PFSK-1 (cell line): Measurements from ENCODE around the gene BORCS8.

Experiments
- POLR2AphosphoS5 ChIP-seq: IDR thresholded peaks from 2 replicates; pipeline ENCODE4 v1.6.1; 2012; ENCODE audit warnings: low read depth, mild to moderate bottlenecking, control low read depth, low read length, moderate library complexity
- TAF1 ChIP-seq: IDR thresholded peaks from 2 replicates; pipeline ENCODE4 v1.6.1; 2012; ENCODE audit warnings: low read length, control low read depth, borderline replicate concordance; ENCODE audit not compliant: insufficient read depth

DNA sequence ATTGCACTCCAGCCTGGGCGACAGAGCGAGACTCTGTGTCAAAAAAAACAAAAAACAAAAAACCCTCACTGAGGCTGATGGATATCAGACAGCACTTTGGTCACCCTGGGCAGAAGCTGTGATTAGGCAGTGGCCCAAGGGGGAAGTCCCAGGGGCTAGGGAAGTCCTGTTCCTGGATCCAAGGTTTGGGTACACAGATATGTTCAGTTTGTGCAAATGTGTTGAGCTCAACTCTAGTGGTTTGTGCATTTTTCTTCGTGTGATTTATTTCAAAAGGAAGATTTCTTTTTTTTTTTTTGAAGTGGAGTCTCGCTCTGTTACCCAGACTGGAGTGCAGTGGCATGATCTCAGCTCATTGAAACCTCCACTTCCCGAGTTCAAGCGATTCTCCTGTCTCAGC is 34.1 kb downstream of the BORCS8 start:
- TF ChIP-seq TAF1 (no peak), POLR2AphosphoS5 (no peak)
